ENCODE data around the gene PDE4D. TPM values are rescaled to one million over a fixed set of nuclear protein-coding genes. Genes with fewer than 3 reads are reported as not detected.

Gene PDE4D
- total RNA-seq, 1 experiment from 2014 or later, result 2.1 TPM

DNA sequence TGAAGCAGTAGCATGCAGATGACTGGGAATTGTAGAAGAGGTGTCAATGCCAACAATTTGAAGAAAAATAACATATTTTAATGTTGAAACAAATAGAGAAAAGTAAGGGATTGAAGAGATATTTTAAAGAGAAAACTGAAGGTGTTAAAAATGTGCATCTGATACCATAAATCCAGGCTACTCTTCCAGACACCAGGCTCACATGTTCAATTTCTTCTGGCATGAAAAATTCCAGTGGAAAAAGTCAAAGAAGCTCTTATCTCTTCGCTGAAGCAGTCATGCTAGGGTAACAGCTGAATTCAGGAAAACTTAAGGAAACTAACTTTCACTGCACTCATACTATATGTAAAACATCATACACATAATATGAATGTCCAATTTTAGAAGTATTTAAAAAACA is 335.0 kb downstream of the PDE4D start:
- Histone ChIP-seq H3K4ac (ENCODE audit: low read depth, low read length) (no peak overlapping the region), H4K8ac (replicated peaks; ENCODE audit: insufficient read length, low read depth, low read length) (no peak overlapping the region), H4K5ac (ENCODE audit: insufficient read length, low read depth, low read length) (no peak overlapping the region), H3K79me2 (ENCODE audit: insufficient read depth, low read length) (no peaks in the 10 kb centered on the region), H2BK5ac (ENCODE audit: insufficient read length, low read length) (no peak overlapping the region), H3K9ac (ENCODE audit: extremely low read depth, insufficient read length, low read length) (no peak overlapping the region), H3K4me1 (ENCODE audit: insufficient read depth, low read length) (peaks cover 7% of the 10 kb centered on the region; the same call in 1 of the 2 replicates), H3K18ac (ENCODE audit: insufficient read length, low read depth, low read length) (no peak overlapping the region), H2BK120ac (ENCODE audit: low read depth, low read length, poor library complexity, severe bottlenecking) (no peak overlapping the region), H3T11ph (ENCODE audit: low read length) (no peak overlapping the region), H3K9me3 (ENCODE audit: control insufficient read depth, low read depth, low read length) (no peaks in the 10 kb centered on the region), H3K14ac (ENCODE audit: insufficient read depth, low read length) (no peak overlapping the region), H2AK5ac (ENCODE audit: insufficient read length, low read length) (no peak overlapping the region), H3K4me2 (ENCODE audit: insufficient read depth, insufficient read length, low read length) (no peak overlapping the region), H2BK20ac (ENCODE audit: low read depth, low read length, poor library complexity, severe bottlenecking) (no peak overlapping the region), H3K27me3 (ENCODE audit: insufficient read depth, low read length) (no peaks in the 10 kb centered on the region; the same call in 1 of the 2 replicates), H2BK15ac (ENCODE audit: low read depth, low read length) (no peak overlapping the region), H3K27ac (ENCODE audit: insufficient read length, low read depth, low read length) (no peak overlapping the region), H2AFZ (ENCODE audit: low read length) (no peak overlapping the region), H3K23ac (ENCODE audit: insufficient read length, low read depth, low read length) (no peak overlapping the region), H4K91ac (ENCODE audit: insufficient read length, low read depth, low read length) (no peak overlapping the region), H3K23me2 (ENCODE audit: insufficient read length, low read depth, low read length, poor library complexity, severe bottlenecking) (no peaks in the 10 kb centered on the region), H3K56ac (ENCODE audit: insufficient read length, low read depth, low read length) (no peak overlapping the region), H4K20me1 (ENCODE audit: control insufficient read depth, insufficient read depth, insufficient read length) (no peaks in the 10 kb centered on the region), H3K79me1 (ENCODE audit: insufficient read depth, low read depth, low read length, poor library complexity, severe bottlenecking) (no peaks in the 10 kb centered on the region), H2BK12ac (ENCODE audit: insufficient read length, low read depth, low read length) (no peak overlapping the region)
- H3K27ac Mint-ChIP-seq, result no peak overlapping the region
- H3K27me3 Mint-ChIP-seq (ENCODE audit: low read depth), result no peaks in the 10 kb centered on the region
- TF ChIP-seq, protein P1, sequence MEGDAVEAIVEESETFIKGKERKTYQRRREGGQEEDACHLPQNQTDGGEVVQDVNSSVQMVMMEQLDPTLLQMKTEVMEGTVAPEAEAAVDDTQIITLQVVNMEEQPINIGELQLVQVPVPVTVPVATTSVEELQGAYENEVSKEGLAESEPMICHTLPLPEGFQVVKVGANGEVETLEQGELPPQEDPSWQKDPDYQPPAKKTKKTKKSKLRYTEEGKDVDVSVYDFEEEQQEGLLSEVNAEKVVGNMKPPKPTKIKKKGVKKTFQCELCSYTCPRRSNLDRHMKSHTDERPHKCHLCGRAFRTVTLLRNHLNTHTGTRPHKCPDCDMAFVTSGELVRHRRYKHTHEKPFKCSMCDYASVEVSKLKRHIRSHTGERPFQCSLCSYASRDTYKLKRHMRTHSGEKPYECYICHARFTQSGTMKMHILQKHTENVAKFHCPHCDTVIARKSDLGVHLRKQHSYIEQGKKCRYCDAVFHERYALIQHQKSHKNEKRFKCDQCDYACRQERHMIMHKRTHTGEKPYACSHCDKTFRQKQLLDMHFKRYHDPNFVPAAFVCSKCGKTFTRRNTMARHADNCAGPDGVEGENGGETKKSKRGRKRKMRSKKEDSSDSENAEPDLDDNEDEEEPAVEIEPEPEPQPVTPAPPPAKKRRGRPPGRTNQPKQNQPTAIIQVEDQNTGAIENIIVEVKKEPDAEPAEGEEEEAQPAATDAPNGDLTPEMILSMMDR (conservative IDR thresholded peaks at IDR 0.05), result no peak
- H3K36me3 Mint-ChIP-seq (ENCODE audit: insufficient read depth in 1 of 3, low read depth in 3 of 3), result no peaks in the 10 kb centered on the region
- WGBS (ENCODE audit: extremely low coverage, insufficient read length, low lambda C conversion rate), result no CpG with 5 or more reads among the region's 1 CpG
- DNase-seq, result no peak
- peaks cover 44 to 51% of the 10 kb centered on the region in 2 experiments for H3K4me1 Mint-ChIP-seq
- H3K4me3 Mint-ChIP-seq, result no peak overlapping the region
- no peaks in the 10 kb centered on the region for H3K9me3 Mint-ChIP-seq
